Ammon's horn (tissue), 1 donor: ENCODE results near the gene SURF1.
"Not testable (repeated sequence)": the region's sequence is repeated elsewhere in the genome, so short reads cannot be mapped to it uniquely, and the experiment has no call there.

Experiments used
- DNase-seq: peaks from one replicate; pipeline ENCODE4 v3.0.0-alpha.2; 2016; ENCODE audit warnings: low spot score

SURF1 gene

DNA sequence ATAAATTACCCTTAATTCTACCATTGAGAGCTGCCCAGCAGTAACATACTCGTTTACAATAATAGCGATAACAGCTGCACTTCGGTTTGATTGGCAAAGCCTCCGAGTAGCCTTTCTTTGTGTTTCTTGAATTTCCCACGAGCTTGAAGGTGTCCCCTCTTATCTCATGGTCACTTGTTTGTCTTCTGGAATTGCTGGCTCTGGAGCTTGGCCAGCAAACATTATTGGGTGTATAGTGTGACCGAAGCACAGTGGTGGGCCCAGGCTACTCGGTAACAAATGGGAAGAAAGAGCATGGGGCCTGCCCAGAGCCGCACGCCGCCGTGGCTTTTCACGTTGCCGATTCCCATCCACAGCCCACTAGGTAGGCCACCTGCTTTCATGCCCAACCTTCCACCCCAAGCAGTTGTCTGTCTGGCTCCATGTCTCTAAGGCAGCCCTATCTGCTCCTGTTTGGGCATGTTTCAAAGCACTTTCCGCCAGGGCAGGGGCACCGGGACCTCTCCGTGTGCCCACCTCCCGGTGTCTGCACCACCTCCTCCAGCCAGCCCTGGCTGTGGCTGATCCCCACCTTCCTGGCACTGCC is 28.5 kb upstream of the SURF1 start:
- no peak for DNase-seq

- no peak for DNase-seq
Measured at GRCh38 chr9:133383438-133383837, 27.2 kb upstream of the SURF1 start.

GRCh38 chr9:133382507-133383141 is 26.3 kb upstream of the SURF1 start:
- no peak for DNase-seq

DNA sequence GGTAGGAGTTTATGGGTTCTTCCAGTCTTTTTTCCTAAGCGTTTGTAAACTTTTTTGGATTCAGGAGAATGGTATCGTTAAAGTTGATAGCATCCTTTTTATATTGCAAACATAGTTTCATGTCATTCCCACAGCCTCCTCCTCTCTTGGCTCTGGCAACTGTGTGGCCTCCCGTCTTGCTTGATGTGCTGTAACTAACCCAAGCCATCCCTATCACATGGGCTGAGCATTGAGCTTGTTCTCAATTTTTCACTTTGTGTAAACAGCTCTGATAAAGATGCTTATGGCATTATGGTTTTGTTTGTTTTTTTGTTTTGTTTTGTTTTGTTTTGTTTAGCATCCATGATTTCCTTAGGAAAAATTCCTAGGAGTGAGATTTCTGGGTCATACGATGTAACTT is 24.4 kb upstream of the SURF1 start:
- DNase-seq = no peak

DNA sequence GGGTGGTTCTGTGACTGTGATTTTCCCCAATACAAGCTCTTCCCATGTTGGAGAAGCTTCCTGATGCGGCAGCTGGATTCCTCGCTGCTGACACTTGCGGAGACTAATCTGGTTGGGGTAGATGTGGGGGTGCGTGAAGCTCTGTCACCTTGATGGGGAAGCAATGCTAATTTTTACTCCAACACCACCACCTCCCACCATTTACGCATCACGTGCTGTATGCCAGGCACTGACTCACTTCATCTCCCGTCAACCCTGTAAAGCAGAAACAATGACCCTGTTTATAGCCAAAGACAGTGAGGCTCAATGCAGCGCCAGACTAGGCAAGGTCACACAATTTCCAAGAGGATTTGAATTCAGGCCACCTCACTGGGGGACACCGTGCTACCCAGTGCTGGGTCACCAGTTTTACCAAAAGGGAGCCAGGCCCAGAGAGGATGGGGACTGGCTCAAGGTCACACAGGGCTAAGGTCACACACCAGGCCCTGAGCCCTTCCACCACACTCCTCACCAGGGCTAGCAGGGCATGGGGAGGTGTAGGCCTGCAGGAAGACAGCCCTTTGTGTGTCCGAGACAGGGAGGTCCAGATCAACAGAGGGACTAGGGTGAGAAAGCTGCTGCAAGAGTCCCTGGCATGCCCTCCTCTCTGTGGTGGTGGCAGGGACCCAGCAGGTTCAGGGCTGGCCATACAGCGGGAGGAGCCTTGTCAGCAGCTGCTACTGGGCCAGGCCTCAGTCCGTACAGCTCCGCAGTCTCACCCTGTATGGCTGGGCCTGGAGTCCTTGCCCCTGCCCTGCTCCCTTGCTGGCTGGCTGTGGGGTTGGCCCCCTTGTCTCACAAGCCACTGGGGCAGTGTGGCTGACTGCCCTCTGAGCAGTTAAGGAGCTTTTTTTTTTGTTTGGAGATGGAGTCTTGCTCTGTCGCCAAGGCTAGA is 23.1 kb upstream of the SURF1 start:
- peak; percentile 51 for DNase-seq

DNA sequence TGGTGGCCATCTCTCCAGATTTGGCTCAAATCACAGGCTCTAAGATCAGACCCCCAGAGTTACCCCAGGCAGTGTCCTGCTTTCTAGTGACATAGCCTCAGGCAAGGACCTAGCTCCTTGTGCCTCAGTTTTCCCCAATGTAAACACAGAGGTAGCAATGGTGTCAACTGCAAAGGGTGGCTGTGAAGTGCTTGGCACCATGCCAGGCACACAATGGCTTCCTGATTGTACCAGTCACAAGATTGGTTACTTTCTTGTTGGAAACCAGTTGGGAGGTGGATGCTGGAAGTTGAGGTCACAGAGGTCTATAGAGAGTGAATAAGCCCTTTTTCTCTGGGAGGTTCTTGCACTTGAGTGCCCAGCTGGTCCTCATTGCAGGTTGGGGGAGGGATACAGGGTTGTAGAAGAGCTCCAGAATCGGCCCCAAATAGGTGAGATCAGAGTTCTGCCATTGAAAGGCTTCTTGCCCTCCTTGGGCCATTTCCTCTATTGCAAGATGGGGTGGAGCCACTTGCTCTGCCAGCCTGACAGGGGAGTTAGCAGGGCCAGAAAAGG is 22.2 kb upstream of the SURF1 start:
- no peak for DNase-seq

DNA sequence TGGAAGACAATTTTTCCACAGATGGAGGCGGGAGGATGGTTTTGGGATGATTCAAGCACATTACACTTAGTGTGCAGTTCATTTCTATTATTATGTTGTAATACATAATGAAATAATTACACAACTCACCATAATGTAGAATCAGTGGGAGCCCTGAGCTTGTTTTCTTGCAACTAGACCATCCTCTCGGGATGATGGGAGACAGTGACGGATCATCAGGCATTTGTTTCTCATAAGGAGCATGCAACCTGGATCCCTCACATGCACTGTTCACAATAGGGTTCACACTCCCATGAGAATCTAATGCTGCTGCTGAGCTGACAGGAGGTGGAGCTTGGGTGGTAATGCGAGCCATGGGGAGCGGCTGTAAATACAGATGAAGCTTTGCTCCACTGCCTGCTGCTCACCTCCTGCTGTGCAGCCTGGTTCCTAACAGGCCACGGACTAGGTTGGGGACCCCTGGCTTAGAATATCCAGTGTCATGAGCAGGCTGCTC is 21.5 kb upstream of the SURF1 start:
- no peak for DNase-seq

DNA sequence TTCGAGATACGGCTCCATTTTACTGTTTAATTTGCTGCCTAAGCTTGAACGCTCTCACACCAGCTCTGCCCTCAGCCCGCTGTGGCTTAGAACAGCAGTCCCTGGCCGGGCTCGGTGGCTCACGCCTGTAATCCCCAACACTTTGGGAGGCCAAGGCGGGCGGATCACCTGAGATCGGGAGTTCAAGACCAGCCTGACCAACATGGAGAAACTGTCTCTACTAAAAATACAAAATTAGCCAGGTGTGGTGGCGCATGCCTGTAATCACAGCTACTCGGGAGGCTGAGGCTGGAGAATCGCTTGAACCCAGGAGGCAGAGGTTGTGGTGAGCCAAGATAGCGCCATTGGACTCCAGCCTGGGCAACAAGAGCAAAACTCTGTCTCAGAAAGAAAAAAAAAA is 21.0 kb upstream of the SURF1 start:
- not testable (repeated sequence) for DNase-seq

DNA sequence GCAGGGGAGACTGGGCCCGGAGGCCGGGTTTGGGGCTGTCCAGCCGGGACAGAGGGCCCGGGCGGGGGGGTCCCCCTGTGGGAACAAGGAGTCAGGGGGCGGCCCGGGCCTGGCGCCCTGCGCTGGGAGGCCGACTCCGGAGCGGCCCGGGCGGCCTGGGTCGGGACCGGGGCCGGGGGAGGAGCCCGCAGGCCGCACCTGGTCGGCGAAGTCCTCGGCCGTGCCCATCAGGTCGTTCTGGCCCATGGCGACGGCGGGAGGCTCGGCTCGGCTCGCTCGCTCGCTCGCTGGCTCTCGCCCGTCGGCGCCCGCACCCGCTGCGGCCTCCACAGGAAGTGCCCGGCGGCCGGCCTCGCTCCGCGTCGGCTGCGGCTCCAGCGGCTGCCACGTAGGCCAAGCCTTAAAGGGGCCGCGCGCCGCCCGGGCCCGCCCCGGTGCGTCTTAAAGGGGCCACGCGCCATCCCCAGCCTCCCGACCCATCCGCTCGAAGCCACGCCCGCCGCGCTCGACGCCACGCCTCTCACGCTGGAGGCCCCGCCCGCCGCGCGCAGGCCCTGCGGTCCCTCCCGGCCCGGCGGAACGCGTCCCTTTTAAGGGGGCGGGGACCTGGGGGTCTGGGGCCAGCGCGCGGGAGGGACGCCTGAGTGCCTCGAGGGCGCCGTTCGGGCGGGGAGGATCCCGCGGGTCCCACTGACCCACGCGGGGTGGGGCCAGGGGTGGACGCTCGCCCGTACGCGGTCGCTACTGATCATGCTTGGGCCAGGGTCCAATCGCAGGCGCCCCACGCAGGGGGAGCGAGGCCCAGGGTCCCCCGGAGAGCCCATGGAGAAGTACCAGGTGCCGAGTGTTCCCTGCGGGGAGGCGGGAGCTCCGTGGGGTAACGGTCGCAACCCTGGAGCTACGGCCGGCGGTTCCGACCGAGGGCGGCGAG is 19.7 kb upstream of the SURF1 start, which contains the start of the genes STKLD1 and SURF4:
TSS of gene STKLD1 (plus strand) at position 643 of the 931 bp plus-strand sequence. CDS start at position 751, 108 bp downstream.
TSS of gene SURF4 (minus strand) at position 337 of the 931 bp plus-strand sequence. CDS start at position 246, 91 bp downstream.
- peak; percentile 98 for DNase-seq

- no peak for DNase-seq
Measured at GRCh38 chr9:133375116-133375723, 18.9 kb upstream of the SURF1 start.

DNA sequence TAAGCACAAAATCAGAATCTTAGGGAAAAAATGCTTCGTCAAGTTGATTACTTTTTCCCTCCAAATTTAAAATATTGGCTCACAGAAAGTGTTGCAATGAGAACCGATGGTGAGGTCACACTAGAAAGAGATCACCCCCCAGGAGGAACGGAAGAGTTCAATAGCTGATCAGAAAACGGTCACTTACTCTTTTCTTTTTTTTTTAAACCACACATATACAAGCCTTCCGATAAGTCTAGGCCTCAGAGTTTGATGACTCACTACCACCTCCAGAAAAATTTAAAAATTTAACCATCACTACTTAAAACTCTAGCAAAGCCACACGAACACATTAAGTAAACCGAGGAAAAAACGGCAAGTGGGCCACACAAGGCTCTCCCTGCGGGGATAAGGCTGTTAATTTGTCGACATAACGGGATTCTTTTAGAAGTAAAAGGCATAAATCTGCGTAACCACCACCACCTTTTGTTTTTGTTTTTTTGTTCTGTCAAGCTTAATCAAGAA is 18.4 kb upstream of the SURF1 start:
- DNase-seq = no peak

GRCh38 chr9:133372144-133372543 is 15.9 kb upstream of the SURF1 start:
- DNase-seq = no peak

DNA sequence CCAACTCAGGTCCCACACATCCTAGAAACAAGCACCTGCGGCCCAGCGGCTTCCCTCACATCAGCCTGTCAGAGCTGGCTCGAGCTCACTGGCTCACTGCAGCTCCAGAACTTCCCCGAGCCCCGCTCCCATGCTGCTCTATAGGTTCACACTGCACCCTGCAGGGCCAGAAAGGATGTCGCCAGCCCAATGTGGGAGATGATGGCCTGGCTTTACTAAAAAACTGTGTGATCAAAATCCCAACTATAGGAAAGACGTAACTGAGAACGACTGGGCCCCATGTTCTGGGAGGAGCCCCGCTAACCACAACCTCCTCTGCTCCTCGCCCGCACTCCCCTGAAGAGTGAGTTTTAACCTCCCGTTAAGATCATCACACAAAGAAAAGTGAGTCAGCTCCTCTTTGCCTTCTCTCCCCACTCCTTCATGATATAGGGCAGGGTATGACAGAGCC is 15.0 kb upstream of the SURF1 start:
- no peak for DNase-seq

- no peak for DNase-seq
Measured at GRCh38 chr9:133370685-133371084, 14.4 kb upstream of the SURF1 start.

GRCh38 chr9:133369933-133370332 is 13.6 kb upstream of the SURF1 start:
- DNase-seq = no peak

DNA sequence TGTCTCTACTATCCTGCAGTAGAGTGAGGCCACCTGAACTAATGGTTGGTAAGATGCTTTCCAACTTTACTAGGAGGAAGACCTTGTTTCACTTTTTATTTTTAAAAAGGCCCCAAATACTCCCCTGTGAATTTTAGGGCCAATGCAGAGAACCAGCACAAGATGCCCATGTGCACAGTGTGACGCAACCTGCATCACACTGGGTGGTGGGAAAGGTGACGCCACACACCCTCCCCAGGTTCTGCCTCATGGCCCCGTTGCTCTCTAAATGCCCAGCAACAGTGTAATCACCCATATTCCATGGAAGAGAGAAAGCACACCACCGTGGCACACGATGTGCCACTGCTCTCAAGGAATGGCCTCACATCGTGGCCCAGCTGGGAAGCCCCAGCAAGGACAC is 13.1 kb upstream of the SURF1 start:
- no peak for DNase-seq

GRCh38 chr9:133368249-133368881 is 12.1 kb upstream of the SURF1 start:
- peak; percentile 63 for DNase-seq

DNA sequence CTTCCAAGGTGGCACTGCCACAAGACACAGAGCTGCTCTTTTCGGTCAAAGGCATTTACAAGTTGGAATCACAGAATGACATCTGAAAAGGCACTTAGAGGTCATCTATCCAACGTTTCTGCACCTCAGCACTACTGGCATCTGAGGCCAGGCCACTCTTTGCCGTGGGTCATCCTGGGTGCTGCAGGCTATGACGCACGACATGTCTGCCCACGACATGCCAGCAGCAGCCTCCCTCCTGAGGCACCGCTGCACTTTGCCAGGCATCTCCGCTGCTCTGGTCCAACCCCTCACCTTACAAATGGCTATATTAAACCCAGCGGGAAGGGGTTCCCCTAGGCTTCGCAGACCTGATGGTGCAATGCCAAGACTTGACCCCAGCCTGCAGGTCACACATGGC is 11.5 kb upstream of the SURF1 start:
- no peak for DNase-seq

GRCh38 chr9:133367221-133367620 is 10.9 kb upstream of the SURF1 start:
- DNase-seq = no peak

GRCh38 chr9:133366435-133366834 is 10.1 kb upstream of the SURF1 start:
- DNase-seq = no peak
